NCI-H1417 treated with DMSO at 0.1 percent for 48 hours (cell line): ENCODE results near the gene RNASE1.
"Not testable (repeated sequence)": the region's sequence is repeated elsewhere in the genome, so short reads cannot be mapped to it uniquely, and the experiment has no call there.

Experiments used
- DNase-seq: peaks from one replicate; lab custom pipeline; 2025; lab: John Stamatoyannopoulos, UW

The RNASE1 gene

GRCh38 chr14:20772650-20773049 lies 30.0 kb downstream of the RNASE1 start:
- no peak for DNase-seq

GRCh38 chr14:20769421-20769820 lies 33.2 kb downstream of the RNASE1 start:
- no peak for DNase-seq

GRCh38 chr14:20768593-20768892 lies 34.1 kb downstream of the RNASE1 start:
- DNase-seq, result no peak

GRCh38 chr14:20760950-20761349 lies 41.7 kb downstream of the RNASE1 start:
- no peak for DNase-seq

GRCh38 chr14:20759465-20759864 lies 43.2 kb downstream of the RNASE1 start:
- not testable (repeated sequence) for DNase-seq

- DNase-seq, result no peak
Observed at GRCh38 chr14:20757965-20758364, 44.7 kb downstream of the RNASE1 start.

- DNase-seq, result no peak
Observed at GRCh38 chr14:20755037-20755436, 47.6 kb downstream of the RNASE1 start.

GRCh38 chr14:20754308-20754707 lies 48.3 kb downstream of the RNASE1 start:
- DNase-seq, result no peak

- DNase-seq, result no peak
Observed at GRCh38 chr14:20751963-20752562, 50.6 kb downstream of the RNASE1 start.
